ENCODE results near the gene RNF220.
"Not testable (repeated sequence)": the region's sequence is repeated elsewhere in the genome, so short reads cannot be mapped to it uniquely, and the experiment has no call there.

RNF220 gene

GRCh38 chr1:44652445-44653106 lies 247.5 kb downstream of the RNF220 start:
- no peak for DNase-seq (ENCODE audit: low read depth, low spot score)

- DNase-seq (ENCODE audit: low read depth, low spot score) = no peak
Observed at GRCh38 chr1:44653107-44653964, 248.3 kb downstream of the RNF220 start.

DNA sequence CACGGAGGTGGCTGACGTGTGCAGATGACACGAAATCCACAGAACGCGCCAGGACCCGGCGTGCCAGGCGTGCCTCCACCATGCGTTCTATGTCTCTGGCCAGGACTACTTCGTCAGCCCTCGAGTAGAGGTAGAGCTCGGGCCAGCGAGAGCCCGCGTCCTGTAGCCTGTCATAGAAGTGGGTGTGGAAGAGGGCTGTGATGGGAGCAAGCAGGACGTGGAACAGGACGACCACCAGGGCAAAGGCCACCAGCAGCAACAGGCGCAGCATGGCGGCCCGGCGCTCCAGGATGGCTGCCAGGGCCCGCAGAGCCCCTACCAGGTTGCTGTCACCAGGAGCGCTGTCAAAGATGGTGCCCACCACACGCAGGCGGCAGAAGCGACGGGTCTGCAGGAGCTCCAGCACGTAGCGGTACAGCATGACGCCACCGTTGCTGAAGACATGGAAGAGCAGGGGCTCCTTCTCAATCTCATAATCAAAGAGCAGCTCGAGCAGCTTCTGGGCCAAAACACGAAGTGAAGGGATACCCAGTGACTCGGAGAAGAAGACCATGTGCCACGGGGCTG lies 249.6 kb downstream of the RNF220 start:
- no peak for DNase-seq (ENCODE audit: low read depth, low spot score)

GRCh38 chr1:44655609-44656008 lies 250.6 kb downstream of the RNF220 start:
- DNase-seq (ENCODE audit: low read depth, low spot score) = no peak

DNA sequence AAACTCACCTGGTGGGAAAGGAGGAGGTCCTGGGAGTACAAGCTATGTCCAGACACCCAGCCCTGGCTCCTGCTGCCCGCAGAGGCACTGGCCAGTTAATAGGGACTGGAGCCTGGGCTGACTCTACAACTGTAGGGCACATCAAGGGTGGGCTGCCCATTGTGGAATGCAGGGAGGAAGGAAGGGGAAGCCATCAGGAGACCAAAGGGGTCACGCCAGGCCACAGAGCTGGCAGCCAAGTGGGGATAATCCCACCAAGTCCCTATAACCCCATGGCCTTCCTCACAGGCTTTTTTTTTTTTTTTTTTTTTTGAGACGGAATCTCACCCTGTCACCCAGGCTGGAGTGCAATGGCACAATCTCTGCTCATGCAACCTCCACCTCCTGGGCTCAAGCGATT lies 254.5 kb downstream of the RNF220 start:
- DNase-seq (ENCODE audit: low read depth, low spot score) = no peak

- DNase-seq (ENCODE audit: low read depth, low spot score) = no peak
Observed at GRCh38 chr1:44660176-44660575, 255.1 kb downstream of the RNF220 start.

DNA sequence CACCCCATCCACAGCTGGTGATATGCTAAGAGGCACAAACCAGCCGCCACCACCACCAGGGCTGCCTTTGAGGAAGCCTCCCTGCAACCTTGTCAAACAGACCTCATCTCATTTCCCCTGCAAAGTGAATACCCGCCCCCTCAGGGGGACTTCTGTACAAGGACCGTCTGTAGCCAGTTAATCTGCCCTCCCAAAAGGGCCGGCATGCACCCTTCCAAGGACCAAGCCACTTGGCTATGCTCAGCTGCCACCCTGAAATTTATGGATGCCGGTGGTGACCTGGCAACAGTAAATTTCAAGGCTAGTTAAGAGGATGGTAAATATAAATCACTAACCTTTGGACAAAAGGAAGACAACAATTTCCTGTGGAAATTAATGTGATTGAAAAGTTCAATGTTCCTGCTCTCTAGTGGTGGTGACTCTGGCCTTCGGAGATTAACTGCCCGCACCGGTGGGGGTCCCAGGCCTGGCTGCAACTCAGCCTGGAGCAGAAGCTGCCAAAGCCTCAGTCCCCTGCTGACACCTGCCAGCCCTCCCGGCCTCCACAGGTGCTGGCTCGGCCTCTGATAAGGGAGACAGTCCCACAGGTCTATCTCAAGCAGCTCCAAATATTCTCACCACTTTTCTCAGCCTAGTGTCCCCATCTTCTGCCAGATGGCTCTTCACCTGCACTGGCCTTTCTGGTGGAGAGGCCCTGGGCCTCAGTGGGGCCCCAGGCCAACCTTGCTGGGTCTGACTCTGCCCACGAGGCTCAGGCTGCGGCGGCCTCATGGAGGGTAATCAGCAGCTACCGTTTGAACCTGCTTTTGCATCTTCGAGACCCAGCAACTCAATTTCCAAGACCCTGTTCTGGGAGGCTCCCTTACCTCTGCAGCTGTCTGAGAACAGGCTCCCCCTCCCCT lies 257.0 kb downstream of the RNF220 start:
- no peak for DNase-seq (ENCODE audit: low read depth, low spot score)

- no peak for DNase-seq (ENCODE audit: low read depth, low spot score)
Observed at GRCh38 chr1:44662683-44663030, 257.6 kb downstream of the RNF220 start.

- DNase-seq (ENCODE audit: low read depth, low spot score) = no peak
Observed at GRCh38 chr1:44663417-44663816, 258.4 kb downstream of the RNF220 start.

DNA sequence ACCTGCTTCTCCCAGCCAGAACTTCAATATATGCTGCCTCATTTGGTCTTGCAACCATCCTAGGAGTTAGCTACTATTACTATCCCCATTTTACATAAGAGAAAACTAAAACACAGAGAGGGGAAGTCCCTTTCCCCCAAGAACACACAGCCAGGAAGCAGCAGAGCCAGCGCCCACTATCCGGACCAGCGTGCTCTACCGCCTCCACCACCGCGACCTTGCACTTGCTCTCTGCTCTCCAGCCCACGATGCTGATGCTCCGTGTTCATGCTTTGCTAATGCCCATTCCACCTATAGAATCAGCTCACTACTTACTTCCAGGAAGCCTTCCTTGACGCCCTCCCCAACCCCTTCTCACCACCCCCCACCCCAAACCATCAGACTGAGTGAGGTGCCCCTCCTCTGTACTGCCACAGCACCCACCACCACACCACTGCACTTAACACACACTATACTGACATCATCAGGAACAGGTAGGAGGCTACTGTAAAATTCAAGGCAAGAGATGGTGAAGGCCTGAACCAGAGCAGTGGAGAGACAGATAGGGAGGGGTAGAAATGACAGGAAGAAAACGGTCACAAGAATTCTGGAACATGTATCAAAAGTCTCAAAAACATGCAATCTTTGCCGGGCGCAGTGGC lies 259.8 kb downstream of the RNF220 start:
- no peak for DNase-seq (ENCODE audit: low read depth, low spot score)

DNA sequence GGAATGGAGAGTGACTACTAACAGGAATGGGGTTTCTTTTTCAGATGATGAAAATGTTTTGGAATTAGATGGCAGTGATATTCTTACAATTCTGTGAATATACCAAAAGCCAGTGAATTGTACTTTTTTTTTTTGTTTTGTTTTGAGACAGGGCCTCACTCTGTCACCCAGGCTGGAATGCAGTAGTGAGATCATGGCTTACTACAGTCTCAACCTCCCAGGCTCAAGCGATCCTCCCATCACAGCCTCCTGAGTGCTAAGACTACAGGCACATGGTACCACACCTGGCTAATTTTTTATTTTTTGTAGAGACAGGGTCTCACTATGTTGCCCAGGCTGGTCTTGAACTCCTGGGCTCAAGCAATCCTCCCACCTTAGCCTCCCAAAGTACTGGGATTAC lies 261.7 kb downstream of the RNF220 start:
- DNase-seq (ENCODE audit: low read depth, low spot score) = not testable (repeated sequence)

DNA sequence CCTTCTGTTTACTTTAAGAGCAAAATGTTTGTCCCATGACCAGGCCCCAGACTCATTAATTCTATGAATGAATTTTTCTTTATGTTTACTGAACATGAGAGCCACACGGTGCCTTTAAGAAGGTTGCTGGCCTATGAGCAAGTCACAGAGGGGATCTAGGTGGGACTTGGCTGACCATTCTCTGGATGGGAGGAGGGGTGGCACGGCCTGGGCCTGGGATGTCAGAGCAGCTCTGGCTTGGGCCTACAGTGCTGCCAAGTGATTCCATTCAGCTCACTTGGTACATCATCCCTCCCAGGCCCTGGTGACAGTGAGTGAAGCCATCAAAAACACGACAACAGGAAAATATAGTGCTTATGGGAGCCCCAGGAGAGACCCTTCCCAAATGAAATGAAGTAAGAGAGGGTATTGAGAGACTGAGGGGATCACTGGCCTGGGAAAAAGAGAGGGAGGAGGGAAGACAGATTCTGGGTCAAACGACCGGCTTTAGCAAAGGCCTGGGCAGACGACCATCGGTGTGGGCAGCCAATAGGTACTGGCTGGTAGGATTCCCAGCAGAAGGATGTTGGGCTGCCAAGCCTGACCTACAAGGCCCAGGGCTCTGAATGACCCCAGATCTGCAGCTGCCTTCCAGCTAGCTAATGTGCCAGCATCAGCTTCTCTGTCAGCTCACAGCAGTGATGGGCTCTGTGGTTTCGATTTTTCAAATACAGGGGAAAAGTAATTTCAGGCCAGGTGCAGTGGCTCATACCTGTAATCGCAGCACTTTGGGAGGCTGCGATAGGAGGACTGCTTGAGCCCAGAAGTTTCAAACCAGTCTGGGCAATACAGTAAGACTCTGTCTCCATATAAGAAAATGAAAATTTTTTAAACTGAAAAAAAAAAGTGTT lies 265.9 kb downstream of the RNF220 start:
- DNase-seq (ENCODE audit: low read depth, low spot score) = no peak

DNA sequence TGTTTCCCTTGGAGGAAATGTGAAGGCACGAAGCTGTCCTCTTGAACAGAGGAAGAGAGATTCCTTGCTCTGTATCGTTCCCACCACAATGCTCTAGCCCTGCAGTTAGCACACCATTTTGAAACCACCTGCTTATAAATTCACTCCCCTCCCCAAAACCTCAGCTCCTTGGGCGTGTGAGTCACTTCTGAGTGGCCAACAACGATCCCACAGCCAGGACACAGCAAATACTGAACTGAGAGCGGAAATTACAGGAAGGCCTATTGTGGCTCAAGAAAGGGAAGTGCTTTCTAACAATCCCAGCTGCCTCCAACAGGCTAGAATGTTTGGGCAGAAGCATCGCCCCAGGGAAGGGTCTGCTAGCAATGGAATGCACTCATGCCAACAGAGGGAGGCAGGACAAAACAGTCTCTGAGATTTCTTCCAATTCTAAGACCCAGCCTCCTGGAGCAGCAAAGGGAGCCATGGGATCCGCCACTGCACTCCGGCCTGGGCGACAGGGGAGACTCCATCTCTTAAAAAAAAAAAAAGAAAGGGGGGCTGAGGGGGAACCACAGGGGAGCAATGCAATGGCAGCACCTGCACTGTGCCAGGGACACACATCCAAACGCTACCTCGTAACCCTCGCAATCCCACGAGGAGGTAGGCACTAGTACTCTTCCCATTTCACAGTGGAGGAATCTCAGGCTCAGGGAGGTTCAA lies 267.4 kb downstream of the RNF220 start:
- DNase-seq (ENCODE audit: low read depth, low spot score) = no peak

DNA sequence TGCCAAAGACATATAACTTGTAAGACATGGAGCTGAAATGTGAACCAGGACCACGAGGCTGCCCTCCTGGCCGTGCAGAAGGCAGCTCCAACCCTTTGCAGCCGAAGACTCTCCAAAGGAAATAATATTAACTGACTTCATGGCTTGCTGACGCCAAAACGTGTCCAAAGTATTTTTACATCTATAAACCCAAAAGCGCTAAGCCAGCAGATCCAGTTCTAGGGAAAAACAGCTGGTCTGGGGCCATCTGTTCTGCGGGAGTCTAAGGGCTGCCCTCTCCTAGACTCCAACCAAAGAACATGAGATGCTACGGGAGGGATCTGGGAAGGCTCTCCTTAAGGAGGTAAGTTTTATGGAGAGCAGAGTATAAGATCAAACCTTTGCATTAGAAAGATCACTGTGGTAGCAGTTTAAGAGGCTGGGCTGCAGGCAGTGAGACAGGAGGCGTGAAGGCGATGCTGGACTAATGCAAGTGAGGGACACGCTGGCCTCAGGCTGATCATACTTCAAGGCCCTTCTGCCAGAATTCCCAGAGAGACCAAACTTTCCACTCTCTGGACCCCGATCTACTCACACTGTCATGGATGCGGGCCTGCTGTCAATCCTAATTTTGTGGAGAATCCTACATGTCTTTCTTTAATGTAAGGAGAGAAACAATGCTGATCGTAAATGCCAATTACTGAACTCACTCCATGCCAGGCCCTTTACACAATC lies 268.1 kb downstream of the RNF220 start:
- DNase-seq (ENCODE audit: low read depth, low spot score) = no peak

- no peak for DNase-seq (ENCODE audit: low read depth, low spot score)
Observed at GRCh38 chr1:44673675-44674112, 268.6 kb downstream of the RNF220 start.

DNA sequence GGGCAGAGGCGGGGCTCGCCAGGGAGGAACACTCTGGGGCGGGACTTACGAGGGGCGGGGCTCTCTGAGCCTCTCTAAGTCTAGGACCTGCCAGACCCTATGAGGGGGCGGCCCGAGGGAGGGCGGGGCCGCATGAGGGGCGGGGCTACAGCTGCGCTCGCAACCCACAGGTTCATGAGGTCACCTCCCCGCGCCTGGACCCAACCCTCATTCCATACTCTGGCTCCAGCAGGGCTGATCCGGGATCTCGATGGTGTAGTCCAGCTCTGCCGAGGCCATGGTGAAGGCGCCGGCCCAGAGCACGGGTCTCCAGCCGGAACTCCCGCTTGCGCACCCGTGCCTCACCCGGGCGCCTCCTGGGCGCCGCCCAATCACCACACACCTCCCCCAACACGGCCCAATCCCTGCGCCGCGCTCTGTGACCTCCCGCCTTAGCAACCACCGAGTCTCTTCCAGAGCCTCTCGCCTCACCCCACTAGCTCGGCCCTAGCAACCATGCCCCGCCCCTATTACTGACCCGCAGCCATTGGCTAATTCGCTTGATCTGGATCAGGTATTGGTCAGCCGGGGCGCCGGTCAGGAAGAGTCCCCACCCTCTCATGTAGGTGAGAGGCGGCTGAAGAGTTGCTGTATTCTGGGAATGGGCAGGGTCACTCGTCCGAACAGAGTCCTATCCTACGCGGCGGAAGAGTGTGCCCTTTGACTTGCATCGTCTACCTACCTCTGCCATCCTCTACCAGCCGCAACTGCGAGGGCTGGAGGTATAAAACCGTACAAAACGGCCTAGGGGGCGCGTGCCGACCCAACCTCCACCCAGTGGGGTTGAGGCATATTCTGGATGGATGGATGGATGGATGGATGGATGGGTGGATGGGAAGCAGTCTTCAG lies 269.3 kb downstream of the RNF220 start, which contains the start of the genes ARMH1 and TMEM53:
Gene ARMH1 (plus strand): TSS at position 602 of the 888 bp plus-strand sequence. CDS start 14,984 bp downstream, outside the sequence.
Gene TMEM53 (minus strand): TSS at position 369 of the 888 bp plus-strand sequence. CDS start 90 bp downstream, at position 279.
- peak; percentile 97 for DNase-seq (ENCODE audit: low read depth, low spot score)

DNA sequence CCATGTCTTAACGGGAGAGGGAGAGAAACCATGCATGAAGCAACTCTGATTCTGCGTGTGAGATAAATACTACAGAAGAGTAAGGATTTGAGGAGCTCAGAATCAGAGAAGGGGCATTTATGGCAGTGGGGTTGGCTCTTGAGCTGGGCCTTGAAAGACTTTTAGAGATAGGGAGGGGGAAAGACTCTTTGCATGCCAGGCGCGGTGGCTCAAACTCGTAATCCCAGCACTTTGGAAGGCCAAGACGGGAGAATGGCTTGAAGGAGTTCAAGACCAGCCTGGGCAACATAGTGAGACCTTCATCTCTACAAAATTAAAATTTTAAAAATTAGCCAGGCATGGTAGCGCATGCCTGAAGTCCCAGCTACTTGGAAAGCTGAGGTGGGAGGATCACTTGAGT lies 270.1 kb downstream of the RNF220 start:
- no peak for DNase-seq (ENCODE audit: low read depth, low spot score)

Measured in brain pericyte (primary cell).